ENCODE data around the gene GPC6.

DNA sequence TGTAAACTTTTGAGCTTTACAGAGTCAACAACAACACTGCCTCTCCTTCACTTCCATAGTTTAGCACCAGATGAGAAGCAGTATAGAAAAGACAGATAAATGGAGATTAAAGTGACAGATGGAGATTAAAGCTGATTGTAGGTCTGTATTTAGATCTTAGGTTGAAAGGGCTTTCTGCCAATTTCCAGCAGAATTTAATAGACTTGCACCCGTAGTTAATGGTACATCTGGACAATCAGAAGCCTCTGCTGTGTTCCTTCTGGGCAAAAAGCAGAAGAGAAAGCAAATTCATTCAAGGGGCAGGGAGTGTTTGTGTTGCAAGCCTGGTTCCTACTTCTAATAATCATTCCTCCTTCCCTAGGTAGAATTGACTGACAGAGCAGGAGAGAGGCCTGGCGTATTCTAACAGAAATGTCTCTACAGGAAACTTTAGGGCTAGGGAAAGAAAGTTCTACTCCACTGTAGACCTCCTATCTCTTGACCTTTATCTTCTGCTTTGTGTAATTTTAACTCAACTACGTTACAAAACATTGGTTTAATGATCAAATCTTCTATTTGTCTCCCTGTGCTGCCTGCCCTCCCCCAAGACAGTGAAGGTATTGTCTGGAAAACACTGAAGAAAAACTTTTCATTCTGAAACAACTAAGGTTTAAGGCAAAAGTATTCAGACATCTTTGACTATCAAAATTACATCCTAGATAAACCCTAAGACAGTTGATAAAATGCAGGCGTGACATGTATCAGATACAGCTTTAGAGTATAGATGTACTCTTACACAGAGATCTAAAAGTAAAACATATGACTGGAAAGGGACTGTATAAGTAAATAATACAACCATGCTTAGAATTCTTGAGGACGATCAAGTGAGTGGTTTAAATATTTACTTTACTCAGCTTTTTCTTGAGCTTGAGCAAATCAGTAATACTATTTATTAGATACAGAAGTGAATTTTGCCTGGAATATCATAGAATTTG is 44.4 kb downstream of the GPC6 start:
- TF ChIP-seq POLR2A (IDR thresholded peaks at IDR 0.05; ENCODE audit: low read depth, low read length) = no peak
- no peak for TF ChIP-seq POLR2AphosphoS5 (IDR thresholded peaks at IDR 0.05; ENCODE audit: low read depth, low read length)
- no peak for TF ChIP-seq TAF1 (IDR thresholded peaks at IDR 0.05; ENCODE audit: borderline replicate concordance, low read depth, low read length)
